ENCODE results near the gene IZUMO1R. TPM values are rescaled to one million over a fixed set of nuclear protein-coding genes. Genes with fewer than 3 reads are reported as not detected.
"Not testable (repeated sequence)": the region's sequence is repeated elsewhere in the genome, so short reads cannot be mapped to it uniquely, and the experiment has no call there.

The IZUMO1R gene
- total RNA-seq: not detected
- polyA plus RNA-seq: not detected
- 0 reads per million in 6 experiments for total RNA-seq

DNA sequence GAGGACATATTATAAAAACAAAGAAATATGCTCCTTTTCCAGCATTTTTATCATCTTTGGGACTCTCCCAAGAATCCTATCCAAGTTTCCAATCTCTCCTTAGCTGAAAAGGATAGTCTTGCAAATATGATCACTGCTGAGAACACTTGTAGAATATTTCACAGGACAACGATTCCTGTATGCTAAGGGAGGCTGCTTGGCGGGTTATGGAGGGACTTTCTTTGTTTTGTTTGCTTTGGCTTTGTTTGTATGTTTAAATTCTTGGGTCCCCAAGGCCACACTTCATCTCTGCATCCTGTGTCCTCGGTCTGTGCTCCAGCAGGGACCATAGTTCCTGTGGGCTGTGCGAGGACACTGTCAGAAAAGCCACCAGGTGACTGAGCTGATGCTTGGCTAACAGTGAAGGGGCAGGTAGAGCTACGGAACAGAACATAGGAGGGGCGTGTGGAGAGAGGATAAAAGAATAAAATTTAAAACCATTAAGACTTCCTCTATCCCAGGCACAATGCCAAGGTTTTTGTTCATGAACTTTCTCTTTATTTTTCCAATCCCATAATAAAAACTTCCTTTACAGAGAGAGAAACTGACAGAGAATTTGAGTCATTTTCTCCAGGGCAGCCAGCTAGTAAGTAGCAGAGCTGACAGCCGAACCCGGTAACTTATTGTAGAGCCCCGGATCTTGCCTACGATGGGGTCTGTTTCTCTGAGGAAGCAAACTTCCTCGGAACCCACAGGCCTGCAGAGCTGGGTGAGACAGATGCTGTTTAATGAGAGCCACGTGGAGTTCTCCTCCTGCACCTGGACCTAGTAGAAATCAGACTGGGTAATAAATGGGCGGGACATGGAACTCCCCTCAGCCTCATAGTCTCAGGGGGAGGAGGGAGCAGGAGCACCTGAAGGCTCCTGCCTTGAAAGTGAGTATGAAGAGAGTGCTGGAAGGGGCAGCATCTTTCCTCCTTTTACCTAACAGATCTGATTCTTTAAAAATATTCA is at the start of gene IZUMO1R:
Gene IZUMO1R (plus strand): TSS at position 615 of the 993 bp plus-strand sequence. CDS start 1,057 bp downstream, outside the sequence.
- DNase-seq: no peak
- POLR2A ChIA-PET: no interaction called here
- H3K9me3 Mint-ChIP-seq: no peaks in the 10 kb centered on the region
- ATAC-seq: no peak
- H3K27me3 Mint-ChIP-seq: peaks cover 4 to 44% (median 17%) of the 10 kb centered on the region in 5 donors
- H3K4me3 Mint-ChIP-seq: no peak within 1 kb of the TSS
- H3K36me3 Mint-ChIP-seq: no peaks in the 10 kb centered on the region
- peaks cover 0 to 2% (median 0%) of the 10 kb centered on the region in 4 donors for H3K4me1 Mint-ChIP-seq
- no peak within 1 kb of the TSS for H3K27ac Mint-ChIP-seq

DNA sequence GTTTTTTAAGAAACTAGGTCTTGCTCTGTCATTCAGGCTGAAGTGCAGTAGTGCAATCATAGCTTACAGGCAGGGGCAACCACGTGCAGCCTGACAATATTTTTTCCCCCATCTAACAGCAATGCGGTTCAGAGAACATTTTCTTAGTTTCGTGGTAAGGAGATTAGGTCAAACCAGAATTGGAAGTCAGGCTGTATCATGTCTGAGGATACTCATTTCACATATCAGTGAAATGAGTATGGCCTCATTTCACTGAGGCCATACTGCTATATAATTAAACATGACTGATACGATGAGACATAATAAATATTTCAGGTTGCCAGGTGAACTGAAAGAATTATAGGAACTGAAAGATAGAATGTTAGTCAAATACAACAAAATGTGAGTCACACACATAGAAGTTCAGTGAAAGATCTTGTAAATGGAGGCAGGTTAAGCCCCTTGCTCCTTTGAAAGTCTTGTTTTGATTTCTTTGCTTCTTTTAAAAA is 32.5 kb upstream of the IZUMO1R start:
- Mint-ChIP-seq H3K27me3 (peaks cover 0 to 7% (median 2%) of the 10 kb centered on the region in 5 donors), H3K4me3 (no peak overlapping the region), H3K4me1 (no peaks in the 10 kb centered on the region), H3K27ac (no peak overlapping the region), H3K9me3 (peaks cover 7 to 31% (median 14%) of the 10 kb centered on the region in 9 donors), H3K36me3 (peaks cover 0 to 8% (median 2%) of the 10 kb centered on the region in 3 donors)
- no peak for ATAC-seq
- POLR2A ChIA-PET: no interaction called here
- DNase-seq: no peak

DNA sequence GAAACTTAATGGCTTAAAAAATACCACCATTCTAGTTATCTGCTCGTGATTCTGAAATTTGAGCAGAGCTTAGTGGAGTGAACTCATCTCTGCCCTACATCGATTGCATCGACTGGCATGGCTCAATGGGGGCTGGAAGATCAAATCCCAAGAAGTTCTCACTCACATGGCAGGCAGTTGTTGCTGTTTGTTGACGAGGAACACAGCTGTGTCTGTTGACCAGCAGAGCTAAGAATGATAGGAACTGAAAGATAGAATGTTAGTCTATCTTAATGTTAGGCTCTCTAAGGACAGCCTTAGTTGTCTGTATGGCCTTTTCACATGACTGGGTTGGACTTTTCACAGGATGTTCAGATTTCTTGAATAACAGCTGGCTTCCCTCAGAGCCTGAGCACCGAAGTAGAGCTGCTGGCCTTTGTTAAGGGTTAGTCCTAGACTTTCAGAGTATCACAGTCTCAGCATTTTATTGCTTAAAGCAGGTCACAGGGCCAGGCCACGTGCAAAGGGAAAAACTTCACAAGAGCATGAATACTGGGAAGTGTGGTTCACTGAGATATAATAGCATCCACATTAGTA is 31.6 kb upstream of the IZUMO1R start:
- ATAC-seq (no peak), DNase-seq (no peak)
- Mint-ChIP-seq H3K9me3 (peaks cover 5 to 25% (median 12%) of the 10 kb centered on the region in 9 donors), H3K4me1 (no peaks in the 10 kb centered on the region), H3K27ac (no peak overlapping the region), H3K27me3 (peaks cover 0 to 7% (median under 1%) of the 10 kb centered on the region in 5 donors), H3K4me3 (no peak overlapping the region), H3K36me3 (peaks cover 0 to 7% (median 2%) of the 10 kb centered on the region in 3 donors)
- POLR2A ChIA-PET: no interaction called here

DNA sequence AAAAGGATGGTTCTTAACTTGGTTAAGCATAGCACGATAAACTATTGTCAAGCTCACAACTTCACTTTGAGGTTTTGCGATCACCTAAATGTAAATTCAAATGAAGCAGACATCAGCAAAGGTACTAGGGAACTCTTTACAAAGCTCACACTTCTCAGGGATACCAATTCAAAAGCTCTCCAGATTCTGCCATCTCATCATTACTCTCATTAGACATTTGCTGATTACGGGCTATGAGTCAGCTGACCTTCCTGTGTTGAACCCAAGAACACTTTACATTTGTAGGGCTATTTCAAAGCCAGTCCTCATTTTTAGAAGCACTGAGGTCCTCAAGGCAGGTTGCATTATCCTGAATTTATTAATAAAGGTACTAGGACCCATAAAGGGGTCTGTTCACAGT is 28.4 kb upstream of the IZUMO1R start:
- Mint-ChIP-seq H3K27me3 (peaks cover 0 to 14% (median 0%) of the 10 kb centered on the region in 5 donors), H3K4me3 (no peak overlapping the region), H3K27ac (no peak overlapping the region), H3K4me1 (no peaks in the 10 kb centered on the region), H3K9me3 (peaks cover 0 to 10% (median 1%) of the 10 kb centered on the region in 9 donors), H3K36me3 (peaks cover 0 to 1% (median 0%) of the 10 kb centered on the region in 3 donors)
- DNase-seq (no peak), ATAC-seq (no peak)
- POLR2A ChIA-PET: no interaction called here

DNA sequence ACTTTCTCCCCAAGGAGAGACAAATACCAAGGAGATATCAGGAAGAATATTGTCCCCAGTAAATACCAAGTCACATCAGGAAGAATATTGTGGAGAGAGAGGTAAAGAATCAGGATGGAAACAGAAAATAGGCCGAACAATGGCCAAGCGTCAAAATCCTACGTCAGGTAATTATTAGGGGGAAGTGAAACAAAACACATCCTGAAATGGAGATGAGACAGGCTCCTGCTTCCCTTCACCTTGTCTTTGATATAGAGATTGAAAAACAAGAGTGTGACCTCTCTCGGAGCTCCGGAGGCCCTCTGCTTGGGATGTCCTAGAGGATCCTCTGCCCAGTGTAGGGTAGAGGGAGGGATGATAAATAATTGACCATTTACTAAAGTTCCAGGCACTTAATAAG is 27.4 kb upstream of the IZUMO1R start:
- DNase-seq: no peak
- Mint-ChIP-seq H3K9me3 (peaks cover 0 to 19% (median 0%) of the 10 kb centered on the region in 9 donors), H3K4me3 (no peak overlapping the region), H3K27ac (no peak overlapping the region), H3K27me3 (peaks cover 0 to 23% (median 0%) of the 10 kb centered on the region in 5 donors), H3K4me1 (no peaks in the 10 kb centered on the region), H3K36me3 (no peaks in the 10 kb centered on the region)
- POLR2A ChIA-PET: no interaction called here
- ATAC-seq: no peak

DNA sequence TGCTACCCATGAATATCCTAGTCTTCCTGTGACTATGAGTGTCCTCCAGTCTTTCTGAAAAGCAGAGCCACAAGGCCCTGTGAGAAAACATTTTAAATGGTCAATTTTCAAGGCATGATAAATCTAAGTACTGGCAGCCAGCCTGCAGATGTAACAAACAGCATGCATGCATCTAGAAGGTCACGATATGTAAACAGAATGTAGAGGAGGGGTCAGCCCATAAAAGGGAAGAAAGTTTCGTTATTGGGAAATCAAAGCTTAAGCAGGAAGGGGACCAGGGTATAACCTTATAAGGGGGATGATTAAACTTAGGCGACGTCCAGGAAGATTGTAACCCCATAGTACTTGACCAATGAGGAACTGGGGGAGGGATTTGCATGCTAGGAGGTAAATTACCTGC is 26.2 kb upstream of the IZUMO1R start:
- Mint-ChIP-seq H3K27me3 (peaks cover 0 to 23% (median 0%) of the 10 kb centered on the region in 5 donors), H3K9me3 (peaks cover 0 to 20% (median 0%) of the 10 kb centered on the region in 9 donors)
- H3K4me3 Mint-ChIP-seq, POLR2A ChIA-PET, H3K36me3 Mint-ChIP-seq, H3K27ac Mint-ChIP-seq, H3K4me1 Mint-ChIP-seq, DNase-seq, ATAC-seq: not testable (repeated sequence)

DNA sequence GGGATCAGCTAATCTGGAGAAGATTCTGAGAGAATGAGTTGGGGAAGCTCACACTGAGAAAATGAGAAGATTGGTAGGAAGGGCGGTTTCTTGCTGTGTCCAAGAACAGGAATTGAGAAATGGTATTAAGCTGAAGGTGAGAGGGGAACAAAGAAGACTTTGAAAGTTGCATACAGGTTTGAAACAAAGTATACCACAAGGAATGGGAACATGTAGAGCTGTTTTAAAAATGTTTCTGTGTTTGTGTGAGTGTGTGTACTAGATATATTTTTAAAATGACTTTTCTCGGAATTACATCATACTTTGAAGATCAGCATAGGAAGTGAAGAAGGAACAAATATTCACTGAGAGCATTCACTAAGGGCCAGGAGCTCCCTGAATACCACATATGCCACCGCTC is 24.4 kb upstream of the IZUMO1R start:
- no peaks in the 10 kb centered on the region for H3K4me1 Mint-ChIP-seq
- no peak for DNase-seq
- peaks cover 0 to 23% (median 0%) of the 10 kb centered on the region in 5 donors for H3K27me3 Mint-ChIP-seq
- H3K9me3 Mint-ChIP-seq: peaks cover 0 to 20% (median 0%) of the 10 kb centered on the region in 9 donors
- H3K36me3 Mint-ChIP-seq: no peaks in the 10 kb centered on the region
- POLR2A ChIA-PET: no interaction called here
- ATAC-seq: no peak
- H3K4me3 Mint-ChIP-seq: no peak overlapping the region
- H3K27ac Mint-ChIP-seq: no peak overlapping the region

DNA sequence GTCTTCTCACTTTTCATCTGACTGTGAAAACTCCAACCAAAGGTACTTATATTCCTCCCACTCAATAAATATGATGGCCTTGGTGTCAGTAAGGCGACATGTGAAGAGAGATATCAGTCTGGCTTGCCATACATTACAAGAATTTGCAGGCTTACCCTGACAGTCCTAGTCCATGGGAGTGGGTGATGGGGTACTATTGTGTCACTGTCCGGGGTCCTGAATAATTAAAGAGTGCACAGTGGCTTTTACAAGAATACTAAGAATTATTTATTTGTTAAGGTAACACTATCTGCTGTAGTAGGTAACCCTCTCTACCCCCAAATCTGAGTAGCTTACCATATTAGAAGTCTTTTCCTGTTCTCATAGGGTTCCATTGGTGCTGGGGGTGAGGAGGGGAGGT is 23.1 kb upstream of the IZUMO1R start:
- Mint-ChIP-seq H3K36me3 (no peaks in the 10 kb centered on the region), H3K4me3 (no peak overlapping the region), H3K27me3 (peaks cover 0 to 27% (median 3%) of the 10 kb centered on the region in 5 donors), H3K9me3 (peaks cover 0 to 18% (median 0%) of the 10 kb centered on the region in 9 donors), H3K27ac (no peak overlapping the region), H3K4me1 (no peaks in the 10 kb centered on the region)
- ATAC-seq (no peak), DNase-seq (no peak)
- POLR2A ChIA-PET: no interaction called here

DNA sequence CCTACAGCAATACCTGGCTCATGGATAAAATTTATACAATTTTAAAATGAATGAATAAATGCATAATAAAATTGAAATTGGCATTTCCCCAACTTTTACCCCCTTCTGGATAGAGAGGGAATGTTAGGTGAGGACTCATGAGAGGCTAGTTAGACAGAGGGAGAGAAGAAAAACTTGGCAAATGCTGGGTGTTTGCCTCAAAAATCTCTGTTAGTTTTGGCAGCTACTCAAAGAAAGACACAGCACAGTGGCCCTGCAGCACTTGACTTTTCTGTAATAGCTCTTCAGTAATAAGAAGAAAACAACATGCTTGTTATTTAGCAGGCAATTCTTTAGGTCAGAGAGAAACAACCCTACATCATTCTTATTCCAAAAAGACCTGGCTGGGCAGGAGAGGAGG is 20.7 kb upstream of the IZUMO1R start:
- POLR2A ChIA-PET: no interaction called here
- ATAC-seq (no peak), DNase-seq (no peak)
- peaks cover 0 to 11% (median 0%) of the 10 kb centered on the region in 9 donors for H3K9me3 Mint-ChIP-seq
- H3K27me3 Mint-ChIP-seq: peaks cover 0 to 27% (median 11%) of the 10 kb centered on the region in 5 donors
- H3K36me3 Mint-ChIP-seq: no peaks in the 10 kb centered on the region
- H3K4me1 Mint-ChIP-seq: no peaks in the 10 kb centered on the region
- no peak overlapping the region for H3K27ac Mint-ChIP-seq
- H3K4me3 Mint-ChIP-seq: no peak overlapping the region

DNA sequence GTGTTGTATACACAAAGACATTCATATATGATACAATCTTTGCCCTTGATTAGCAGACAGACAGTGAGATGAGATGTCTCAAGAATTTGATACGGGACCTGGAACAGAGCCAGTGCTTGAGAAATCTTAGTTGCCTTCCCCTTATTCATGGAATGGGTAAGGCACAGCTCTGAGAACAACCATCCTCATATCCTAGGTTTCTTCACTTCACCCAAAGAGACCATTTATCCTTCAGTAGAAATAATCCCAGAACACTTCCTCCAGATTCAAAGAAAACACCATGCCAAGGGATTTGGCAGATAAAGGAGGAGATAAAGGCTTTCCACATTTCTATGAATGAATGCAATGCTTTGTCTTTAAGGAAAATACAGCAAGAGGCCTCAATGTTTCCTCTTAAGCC is 8.8 kb upstream of the IZUMO1R start:
- ATAC-seq (no peak), DNase-seq (no peak)
- Mint-ChIP-seq H3K4me1 (peaks cover 0 to 1% (median 0%) of the 10 kb centered on the region in 4 donors), H3K27ac (no peak overlapping the region), H3K27me3 (peaks cover 4 to 35% (median 20%) of the 10 kb centered on the region in 5 donors), H3K4me3 (no peak overlapping the region), H3K36me3 (peaks cover 0 to 5% (median 0%) of the 10 kb centered on the region in 3 donors), H3K9me3 (peaks cover 0 to 11% (median 5%) of the 10 kb centered on the region in 9 donors)
- POLR2A ChIA-PET: no interaction called here

DNA sequence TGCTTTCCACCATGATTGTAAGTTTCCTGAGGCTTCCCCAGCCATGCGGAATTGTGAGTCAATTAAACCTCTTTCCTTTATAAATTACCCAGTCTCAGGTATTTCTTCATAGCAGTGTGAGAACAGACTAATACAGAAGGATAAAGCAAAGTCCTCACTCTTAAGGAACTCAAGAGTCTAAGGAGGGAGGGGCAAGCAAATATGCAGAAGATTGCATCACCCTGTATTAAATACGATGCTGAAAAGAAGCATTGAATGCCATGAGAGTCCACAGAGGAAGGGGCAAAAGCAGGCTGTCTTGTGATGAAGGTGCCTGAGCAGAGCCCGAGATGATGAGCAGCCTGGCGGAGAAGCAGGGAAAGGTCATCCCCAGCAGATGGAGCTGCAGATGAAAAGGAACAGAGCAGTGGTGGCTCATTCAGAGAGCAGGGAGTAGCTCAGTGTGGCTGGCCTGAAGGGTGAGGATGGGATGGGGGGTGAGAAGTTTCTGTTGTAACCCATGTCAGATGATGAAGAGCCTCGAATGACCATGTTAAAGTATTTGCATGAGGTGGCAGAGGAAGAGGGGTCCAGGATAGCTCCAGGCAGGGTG is 6.3 kb upstream of the IZUMO1R start:
- peaks cover 4 to 35% (median 21%) of the 10 kb centered on the region in 5 donors for H3K27me3 Mint-ChIP-seq
- H3K4me1 Mint-ChIP-seq: peaks cover 0 to 1% (median 0%) of the 10 kb centered on the region in 4 donors
- H3K4me3 Mint-ChIP-seq: no peak overlapping the region
- no peak for ATAC-seq
- no peak for DNase-seq
- POLR2A ChIA-PET: no interaction called here
- no peaks in the 10 kb centered on the region for H3K9me3 Mint-ChIP-seq
- no peak overlapping the region for H3K27ac Mint-ChIP-seq
- no peaks in the 10 kb centered on the region for H3K36me3 Mint-ChIP-seq

DNA sequence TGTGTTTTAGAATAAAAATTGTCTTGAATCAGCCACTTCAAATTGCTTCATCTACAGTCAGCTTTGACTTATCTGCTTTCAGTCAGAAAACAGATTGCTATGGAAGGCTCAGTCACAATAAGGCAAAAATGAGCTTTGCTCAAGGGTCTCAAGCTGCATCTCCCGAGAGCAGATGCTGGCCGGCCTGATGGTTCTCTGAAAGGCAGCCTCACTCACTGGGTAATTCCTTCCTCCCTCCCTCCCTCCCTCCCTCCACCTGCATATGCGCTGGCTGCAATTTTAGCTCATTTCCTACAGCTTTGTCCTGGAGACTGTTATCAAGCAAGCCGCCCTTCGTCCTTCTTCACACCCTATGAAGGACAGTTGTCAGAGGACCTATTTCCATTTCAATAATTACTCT is 1.6 kb upstream of the IZUMO1R start:
- peaks cover 6 to 46% (median 19%) of the 10 kb centered on the region in 5 donors for H3K27me3 Mint-ChIP-seq
- ATAC-seq: no peak
- H3K27ac Mint-ChIP-seq: no peak overlapping the region
- H3K4me1 Mint-ChIP-seq: peaks cover 0 to 1% (median 0%) of the 10 kb centered on the region in 4 donors
- POLR2A ChIA-PET: no interaction called here
- H3K4me3 Mint-ChIP-seq: no peak overlapping the region
- no peak for DNase-seq
- no peaks in the 10 kb centered on the region for H3K9me3 Mint-ChIP-seq
- no peaks in the 10 kb centered on the region for H3K36me3 Mint-ChIP-seq

Data from naive thymus-derived CD8-positive, alpha-beta T cell (primary cell).